Neural crest cell (in vitro differentiated cells): ENCODE data around the gene TINCR. TPM values are rescaled to one million over a fixed set of nuclear protein-coding genes. Genes with fewer than 3 reads are reported as not detected.

Source experiments
- DNase-seq: peaks from one replicate; pipeline ENCODE4 v3.0.0; 2021; ENCODE audit warnings: low read depth, mixed read lengths, low spot score
- H3K27ac Mint-ChIP-seq: one replicate; pipeline ENCODE4 v1.8.0; 2021; ENCODE audit warnings: mild to moderate bottlenecking, mixed read lengths; ENCODE audit not compliant: unreplicated experiment
- H3K27me3 Mint-ChIP-seq: 2 replicates; pipeline ENCODE4 v1.8.0; 2021; ENCODE audit warnings: low read depth, mild to moderate bottlenecking, mixed read lengths
- H3K36me3 Mint-ChIP-seq: 2 replicates; pipeline ENCODE4 v1.8.0; 2021; ENCODE audit warnings: low read depth, mild to moderate bottlenecking, mixed read lengths
- H3K4me1 Mint-ChIP-seq: 2 replicates; pipeline ENCODE4 v1.8.0; 2021; ENCODE audit warnings: mixed read lengths
- H3K4me3 Mint-ChIP-seq: one replicate; pipeline ENCODE4 v1.8.0; 2021; ENCODE audit warnings: mild to moderate bottlenecking, mixed read lengths
- H3K9me3 Mint-ChIP-seq: 2 replicates; pipeline ENCODE4 v1.8.0; 2021; ENCODE audit warnings: mixed read lengths
- CTCF ChIP-seq: fragments of 200-600 bp; sonication (generic); conservative IDR thresholded peaks from 2 replicates; pipeline ENCODE4 v1.5.0; 2021; ENCODE audit warnings: antibody characterized with exemption, mild to moderate bottlenecking
- total RNA-seq: library from RNA; stranded (reverse); gene quantifications from 2 replicates; pipeline ENCODE4 v1.2.1, GENCODE V29; 2021

Gene TINCR
- total RNA-seq, 1 donor from 2014 or later, result 0.37 TPM

GRCh38 chr19:5608291-5608690 is 40.5 kb upstream of the TINCR start:
- Mint-ChIP-seq H3K9me3 (no peaks in the 10 kb centered on the region), H3K36me3 (peaks cover 30% of the 10 kb centered on the region), H3K27ac (no peak overlapping the region), H3K4me3 (no peak overlapping the region), H3K4me1 (no peaks in the 10 kb centered on the region), H3K27me3 (no peaks in the 10 kb centered on the region)
- TF ChIP-seq CTCF, result no peak
- no peak for DNase-seq

- Mint-ChIP-seq H3K27me3 (no peaks in the 10 kb centered on the region), H3K9me3 (no peaks in the 10 kb centered on the region), H3K36me3 (peaks cover 23% of the 10 kb centered on the region), H3K27ac (no peak overlapping the region), H3K4me1 (no peaks in the 10 kb centered on the region), H3K4me3 (no peak overlapping the region)
- DNase-seq, result no peak
- TF ChIP-seq CTCF, result no peak
Observed at GRCh38 chr19:5607318-5608275, 39.8 kb upstream of the TINCR start.

DNA sequence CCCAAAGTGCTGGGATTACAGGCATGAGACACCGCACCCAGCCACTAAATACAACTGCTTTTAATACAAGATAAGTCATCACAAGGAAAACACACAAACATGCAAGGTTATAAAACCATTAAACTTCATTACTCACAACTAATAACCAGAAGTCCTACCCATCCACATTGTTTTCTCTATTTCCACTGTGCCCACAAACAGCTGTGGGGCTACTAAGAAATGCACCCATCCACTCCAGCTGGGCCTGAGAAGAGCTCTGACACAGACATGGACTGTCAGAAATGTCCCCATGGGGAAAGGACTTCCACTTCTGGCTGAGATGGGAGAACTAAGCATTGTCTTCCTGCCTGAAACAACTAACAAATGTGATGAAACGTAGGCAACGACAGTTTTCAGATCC is 37.6 kb upstream of the TINCR start:
- no peak for TF ChIP-seq CTCF
- Mint-ChIP-seq H3K36me3 (peaks cover 23% of the 10 kb centered on the region), H3K27me3 (no peaks in the 10 kb centered on the region), H3K9me3 (no peaks in the 10 kb centered on the region), H3K4me1 (no peaks in the 10 kb centered on the region), H3K27ac (no peak overlapping the region), H3K4me3 (no peak overlapping the region)
- no peak for DNase-seq

GRCh38 chr19:5603626-5604025 is 35.9 kb upstream of the TINCR start:
- Mint-ChIP-seq H3K4me3 (no peak overlapping the region), H3K36me3 (peaks cover 28% of the 10 kb centered on the region), H3K4me1 (no peaks in the 10 kb centered on the region), H3K27me3 (no peaks in the 10 kb centered on the region), H3K9me3 (no peaks in the 10 kb centered on the region), H3K27ac (no peak overlapping the region)
- TF ChIP-seq CTCF, result no peak
- DNase-seq, result no peak

DNA sequence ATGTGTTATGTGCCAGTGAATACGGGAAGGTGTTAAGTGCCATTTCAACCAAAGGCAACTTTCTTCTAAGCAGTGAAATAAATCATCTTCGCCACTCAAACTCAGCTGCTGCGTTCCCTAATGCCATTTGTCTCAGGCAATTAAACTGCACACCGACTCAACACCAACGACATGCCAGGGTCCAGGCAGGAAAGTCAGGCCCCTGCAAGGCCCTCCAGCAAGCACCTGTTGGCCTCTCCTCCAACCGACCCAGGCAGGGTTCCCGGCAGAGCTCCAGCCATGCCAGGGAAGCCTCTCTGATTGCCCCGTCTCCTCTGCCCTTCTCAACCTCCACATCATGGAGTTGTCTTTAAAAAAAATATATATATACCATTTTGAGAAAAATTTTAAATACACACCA is 33.0 kb upstream of the TINCR start:
- no peak overlapping the region for H3K4me3 Mint-ChIP-seq
- no peak for DNase-seq
- H3K27ac Mint-ChIP-seq, result no peak overlapping the region
- no peaks in the 10 kb centered on the region for H3K27me3 Mint-ChIP-seq
- H3K9me3 Mint-ChIP-seq, result no peaks in the 10 kb centered on the region
- no peak for TF ChIP-seq CTCF
- peaks cover 30% of the 10 kb centered on the region for H3K36me3 Mint-ChIP-seq
- no peaks in the 10 kb centered on the region for H3K4me1 Mint-ChIP-seq
